Esophagus squamous epithelium (tissue), 4 donors: ENCODE measurements around the gene TDRD7.

Experiments used
- POLR2A ChIP-seq, 4 donors: fragments of 450-650 bp; IDR thresholded peaks; one replicate each; pipeline ENCODE4 v1.6.1; 2017; ENCODE audit warnings: antibody characterized with exemption in 4 of 4, mild to moderate bottlenecking in 4 of 4, moderate library complexity in 3 of 4
- TF ChIP-seq, protein P1 (sequence below), 6 experiments: fragments of 450-650 bp in 4 of 6; fragments of 200-600 bp in 2 of 6; sonication (generic) in 2 of 6; IDR thresholded peaks; one replicate each; pipeline ENCODE4 v1.5.1; 2016 to 2019; ENCODE audit warnings: antibody characterized with exemption in 6 of 6, mild to moderate bottlenecking in 4 of 6, moderate library complexity in 4 of 6

DNA sequence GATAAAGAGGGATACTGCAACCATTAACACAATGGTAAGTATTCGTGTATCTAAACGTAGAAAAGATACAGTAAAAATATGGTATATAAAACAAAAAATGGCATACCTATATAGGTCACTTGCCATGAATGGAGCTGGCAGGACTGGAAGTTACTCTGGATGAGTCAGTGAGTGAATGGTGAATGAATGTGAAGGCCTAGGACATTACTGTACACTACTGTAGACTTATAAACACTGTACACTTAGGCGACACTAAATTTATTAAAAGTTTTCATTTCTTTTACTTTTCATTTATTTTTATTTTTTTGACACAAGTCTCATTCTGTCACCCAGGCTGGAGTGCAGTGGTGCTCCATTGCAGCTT lies 14.1 kb downstream of the TDRD7 start:
- TF ChIP-seq, protein P1, sequence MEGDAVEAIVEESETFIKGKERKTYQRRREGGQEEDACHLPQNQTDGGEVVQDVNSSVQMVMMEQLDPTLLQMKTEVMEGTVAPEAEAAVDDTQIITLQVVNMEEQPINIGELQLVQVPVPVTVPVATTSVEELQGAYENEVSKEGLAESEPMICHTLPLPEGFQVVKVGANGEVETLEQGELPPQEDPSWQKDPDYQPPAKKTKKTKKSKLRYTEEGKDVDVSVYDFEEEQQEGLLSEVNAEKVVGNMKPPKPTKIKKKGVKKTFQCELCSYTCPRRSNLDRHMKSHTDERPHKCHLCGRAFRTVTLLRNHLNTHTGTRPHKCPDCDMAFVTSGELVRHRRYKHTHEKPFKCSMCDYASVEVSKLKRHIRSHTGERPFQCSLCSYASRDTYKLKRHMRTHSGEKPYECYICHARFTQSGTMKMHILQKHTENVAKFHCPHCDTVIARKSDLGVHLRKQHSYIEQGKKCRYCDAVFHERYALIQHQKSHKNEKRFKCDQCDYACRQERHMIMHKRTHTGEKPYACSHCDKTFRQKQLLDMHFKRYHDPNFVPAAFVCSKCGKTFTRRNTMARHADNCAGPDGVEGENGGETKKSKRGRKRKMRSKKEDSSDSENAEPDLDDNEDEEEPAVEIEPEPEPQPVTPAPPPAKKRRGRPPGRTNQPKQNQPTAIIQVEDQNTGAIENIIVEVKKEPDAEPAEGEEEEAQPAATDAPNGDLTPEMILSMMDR (IDR thresholded peaks at IDR 0.05), result no peak
- no peak for TF ChIP-seq POLR2A (IDR thresholded peaks at IDR 0.05)
